HG02981 (cell line): ENCODE data around the gene ADARB1.

Source experiments
- ATAC-seq: cut with Tn5 transposase; IDR thresholded peaks from one replicate; pipeline ENCODE4 v1.9.1; 2021; ENCODE audit warnings: mild to moderate bottlenecking, moderate library complexity; ENCODE audit not compliant: unreplicated experiment

ADARB1 gene

DNA sequence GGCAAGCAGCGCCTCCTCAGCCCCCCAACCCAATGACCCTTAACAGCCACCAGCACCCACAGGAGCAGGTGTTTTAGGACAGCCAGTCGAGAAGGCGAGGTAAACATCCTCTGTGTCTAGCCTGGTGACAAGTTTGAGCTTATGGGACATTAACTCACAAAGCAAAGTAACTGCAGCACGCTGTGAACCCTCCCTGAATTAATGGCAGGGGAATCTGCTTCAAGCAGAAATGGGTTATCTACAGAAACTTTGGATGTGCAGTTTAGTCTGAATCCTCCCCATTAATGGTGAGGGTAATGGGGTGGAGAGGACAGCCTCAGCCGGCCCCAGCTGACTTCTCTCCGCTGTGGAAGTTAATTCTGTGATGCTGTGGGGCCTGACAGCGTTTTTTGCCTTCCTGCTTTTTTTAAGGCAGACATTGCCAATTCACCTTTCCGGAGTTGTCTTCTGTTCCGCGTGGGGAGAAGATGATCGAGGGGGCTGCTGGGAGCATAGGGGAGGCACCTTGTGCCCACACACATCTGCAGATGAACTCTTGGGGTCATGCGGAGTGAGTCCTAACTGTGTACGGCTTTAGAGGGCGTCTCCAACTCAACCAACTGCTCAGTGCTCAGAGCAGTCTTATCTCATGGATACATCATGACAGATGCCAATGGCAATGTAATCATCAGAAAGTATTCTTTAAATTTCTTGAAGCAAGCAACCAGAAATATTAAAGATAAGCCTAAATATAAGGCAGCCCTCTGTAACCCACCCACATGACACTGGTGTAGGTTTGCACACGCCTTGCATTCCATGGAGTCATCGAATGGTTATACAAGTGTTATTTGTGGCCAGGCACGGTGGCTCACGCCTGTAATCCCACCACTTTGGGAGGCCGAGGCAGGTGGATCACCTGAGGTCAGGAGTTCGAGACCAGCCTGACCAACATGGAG is 172.3 kb downstream of the ADARB1 start:
- no peak for ATAC-seq

DNA sequence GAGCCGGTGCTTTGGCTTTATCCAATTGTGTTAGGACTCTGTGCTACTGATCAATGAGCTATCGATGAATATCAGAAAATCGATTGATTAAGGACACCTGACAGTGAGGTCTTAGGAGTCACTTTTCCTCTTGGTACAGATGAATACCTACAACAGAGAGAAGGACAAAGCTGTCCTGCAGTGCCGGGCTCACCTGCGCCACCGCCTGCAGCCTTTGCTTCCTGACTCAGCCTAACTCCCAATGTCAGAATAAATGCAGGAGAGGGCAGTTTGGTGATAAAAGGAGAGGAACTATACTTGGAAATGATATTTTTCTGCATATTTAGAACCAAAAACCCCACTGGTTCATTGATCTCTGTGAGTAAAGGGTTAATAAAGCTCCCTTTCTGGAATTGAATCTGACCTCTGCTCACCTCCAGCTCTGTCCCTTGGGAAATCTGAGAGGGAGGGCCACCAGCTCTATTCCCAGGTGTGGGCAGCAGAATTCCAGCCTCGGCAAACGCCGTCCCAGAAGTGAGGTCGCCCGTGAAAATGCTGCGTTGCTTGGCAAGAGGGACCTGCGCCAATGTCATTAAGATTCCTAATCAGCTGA is 174.0 kb downstream of the ADARB1 start:
- ATAC-seq: no peak

GRCh38 chr21:45248893-45249381 is 174.6 kb downstream of the ADARB1 start:
- ATAC-seq: no peak

DNA sequence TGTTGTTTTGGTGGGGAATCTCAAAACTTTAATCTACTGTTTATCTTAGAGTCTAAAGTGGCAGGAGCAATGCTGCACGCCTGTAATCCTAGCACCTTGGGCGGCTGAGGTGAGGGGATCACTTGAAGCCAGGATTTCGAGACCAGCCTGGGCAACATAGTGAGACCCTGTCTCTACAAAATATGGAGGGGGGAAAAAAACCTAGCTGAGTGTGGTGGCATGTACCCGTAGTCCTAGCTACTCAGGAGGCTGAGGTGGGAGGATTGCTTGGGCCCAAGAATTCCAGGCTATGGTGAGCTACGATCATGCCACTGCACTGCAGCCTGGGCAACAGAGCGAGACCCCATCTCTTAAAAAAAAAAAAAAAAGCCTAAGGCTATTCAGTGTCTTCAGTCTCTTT is 175.2 kb downstream of the ADARB1 start:
- no peak for ATAC-seq

DNA sequence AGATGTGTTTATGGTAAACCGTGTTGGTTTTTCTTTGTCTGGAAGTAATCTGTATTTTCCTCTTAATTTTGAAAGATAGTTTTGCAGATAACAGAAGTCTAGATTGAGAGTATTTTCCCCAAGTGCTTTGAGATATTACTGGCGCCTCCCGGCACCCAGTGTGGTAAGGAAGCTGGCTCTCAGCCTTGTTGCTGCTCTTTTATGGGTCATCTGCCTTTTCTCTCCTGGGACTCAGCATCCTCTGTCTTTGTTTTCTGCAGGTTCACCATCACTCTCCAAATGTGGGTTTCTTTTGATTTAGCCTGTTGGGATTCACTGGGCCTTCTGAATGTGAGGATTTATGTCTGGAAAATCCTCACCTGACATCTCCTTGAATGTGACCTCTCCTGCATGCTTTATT is 175.9 kb downstream of the ADARB1 start:
- no peak for ATAC-seq

DNA sequence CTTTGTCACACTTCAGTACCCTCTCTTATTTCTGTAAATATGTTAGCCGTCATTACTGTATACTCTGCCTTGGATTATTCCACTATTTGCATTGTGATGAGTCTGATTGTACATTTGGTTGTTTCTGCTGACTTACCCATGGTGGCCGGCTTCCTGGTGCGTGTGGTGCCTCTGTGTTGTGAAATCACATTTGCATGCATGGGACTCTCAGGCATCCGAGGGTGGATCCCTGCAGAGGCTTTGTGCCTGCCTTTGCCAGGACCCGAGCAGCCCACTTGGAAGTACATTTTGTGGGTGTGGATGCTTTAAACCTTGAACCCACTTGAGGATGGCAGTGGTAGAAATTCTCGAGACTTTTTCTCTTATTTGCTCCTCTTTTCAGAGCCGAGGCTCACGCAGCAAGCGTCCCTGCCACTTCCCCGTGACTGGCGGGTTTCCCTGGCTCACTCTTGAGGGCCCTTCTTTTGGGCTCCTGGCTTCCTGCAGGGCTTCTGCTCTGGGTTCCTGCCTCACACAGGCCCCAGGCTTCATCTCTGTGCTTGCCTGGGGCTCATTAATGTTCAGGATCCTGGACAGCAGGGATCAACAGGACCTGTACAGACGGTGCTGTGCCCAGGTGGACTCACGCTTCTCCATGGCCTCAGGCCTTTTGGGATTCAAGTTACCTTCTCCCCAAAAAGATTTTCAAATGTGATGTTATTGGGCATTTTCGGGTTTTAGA is 176.7 kb downstream of the ADARB1 start:
- ATAC-seq: no peak

DNA sequence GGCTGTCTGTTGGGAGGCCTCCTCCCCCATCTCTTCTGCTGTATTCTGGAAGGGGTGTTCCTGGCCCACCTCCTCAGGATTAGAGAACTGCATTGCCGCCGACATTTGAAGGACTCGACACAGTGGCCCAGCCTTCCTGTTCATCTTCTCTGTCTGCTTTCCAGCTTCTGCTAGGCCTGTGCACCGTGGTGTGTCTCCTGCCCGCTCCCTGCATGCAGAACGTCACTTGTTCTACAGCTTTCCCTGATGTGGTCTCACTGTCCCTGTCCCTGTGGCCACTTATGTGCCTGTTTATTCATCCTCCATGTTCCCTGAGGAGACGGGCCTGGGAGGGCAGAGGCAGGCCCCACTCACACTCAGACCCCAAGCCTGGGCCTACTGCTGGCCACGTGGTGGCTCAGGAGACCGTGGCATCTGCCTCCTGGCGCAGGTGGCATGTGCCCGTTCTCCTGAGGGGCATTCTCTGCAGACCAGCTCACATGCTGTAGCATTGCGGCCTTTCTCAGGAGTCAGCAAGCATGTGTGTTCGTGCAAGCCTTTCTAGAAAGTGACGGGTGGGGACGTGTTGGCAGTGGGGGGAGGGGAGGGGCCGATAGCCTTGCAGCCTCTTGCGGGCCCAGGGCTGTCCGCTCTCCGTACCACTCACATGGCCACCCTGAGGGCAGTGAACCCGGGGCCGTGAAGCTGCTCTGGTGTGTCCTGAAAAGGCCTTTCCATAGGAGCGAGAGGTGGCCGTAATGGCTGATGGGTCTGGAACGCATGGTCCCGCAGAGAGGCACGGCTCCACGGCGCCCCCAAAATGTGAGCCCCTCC is 177.5 kb downstream of the ADARB1 start:
- no peak for ATAC-seq

DNA sequence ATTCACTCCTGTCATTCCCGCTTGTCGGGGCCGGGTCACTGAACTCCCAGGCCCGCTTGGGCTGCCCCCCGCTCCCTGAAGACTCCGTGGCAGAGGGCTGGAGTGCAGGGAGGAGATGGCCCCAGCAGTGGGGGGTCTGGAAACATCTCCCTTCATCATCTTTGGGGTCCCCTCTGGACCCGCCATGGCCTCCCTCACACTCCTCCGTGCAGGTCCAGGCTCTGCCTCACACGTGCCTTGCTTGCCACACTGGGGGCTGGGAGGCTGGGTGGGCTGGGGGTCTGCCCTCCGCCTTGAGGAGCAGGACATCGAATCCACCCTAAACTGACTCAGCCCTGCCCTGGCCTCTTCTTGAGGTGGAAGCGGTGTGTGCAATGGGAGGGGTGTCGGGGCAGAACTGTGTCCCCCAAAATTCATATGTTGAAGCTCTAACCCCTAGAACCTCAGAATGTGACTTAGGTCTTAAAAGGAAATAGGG is 178.1 kb downstream of the ADARB1 start:
- no peak for ATAC-seq

DNA sequence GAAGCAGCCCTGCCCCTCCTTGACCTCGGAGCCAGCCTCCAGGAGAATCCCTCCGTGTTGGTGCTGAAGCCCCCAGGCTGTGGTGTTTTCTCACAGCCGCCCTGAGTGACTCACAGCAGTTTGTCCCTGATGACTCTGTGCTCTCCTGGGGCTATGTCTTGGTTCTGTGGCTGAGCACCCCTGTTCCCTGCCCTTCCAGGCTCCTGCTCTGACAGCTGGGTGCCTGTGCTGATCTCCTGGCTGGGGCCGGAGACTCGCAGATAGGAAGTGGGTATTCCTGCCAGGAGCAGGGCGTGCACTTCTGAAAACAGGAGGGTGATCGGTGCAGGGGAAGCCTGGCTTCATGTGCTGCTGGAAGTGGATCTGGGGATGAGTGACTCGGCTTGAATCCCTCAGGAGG is 178.8 kb downstream of the ADARB1 start:
- no peak for ATAC-seq

DNA sequence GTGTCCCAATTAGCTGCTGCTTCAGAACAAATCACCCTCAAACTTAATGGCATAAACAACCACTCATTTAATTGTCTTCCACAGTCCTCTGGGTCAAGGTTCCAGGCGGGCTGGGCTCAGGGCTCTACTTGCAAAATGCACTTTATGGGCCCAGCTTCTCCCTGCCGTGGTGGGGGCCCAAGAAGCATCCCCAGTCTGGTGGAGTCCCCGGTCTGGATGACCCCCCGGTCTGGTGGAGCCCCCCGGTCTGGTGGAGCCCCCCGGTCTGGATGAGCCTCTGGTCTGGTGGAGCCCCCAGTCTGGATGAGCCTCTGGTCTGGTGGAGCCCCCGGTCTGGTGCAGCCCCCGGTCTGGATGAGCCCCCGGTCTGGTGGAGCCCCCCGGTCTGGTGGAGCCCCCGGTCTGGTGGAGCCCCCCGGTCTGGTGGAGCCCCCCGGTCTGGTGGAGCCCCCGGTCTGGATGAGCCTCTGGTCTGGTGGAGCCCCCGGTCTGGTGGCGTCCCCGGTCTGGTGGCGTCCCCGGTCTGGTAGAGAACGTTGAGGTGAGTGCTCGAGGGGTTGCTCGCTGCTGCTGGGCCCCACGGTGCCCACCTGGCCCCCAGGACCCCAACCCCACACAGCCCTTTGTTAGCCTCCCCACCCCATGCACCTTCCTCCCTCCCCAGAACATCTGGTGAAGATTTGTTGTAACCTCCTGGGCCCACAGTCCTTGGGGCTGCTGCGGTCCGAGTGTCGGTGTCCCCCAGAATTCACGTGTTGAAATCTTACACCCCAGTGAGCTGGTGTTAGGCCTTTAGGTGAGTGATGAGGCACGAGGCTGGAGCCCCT is 179.5 kb downstream of the ADARB1 start:
- ATAC-seq: no peak

DNA sequence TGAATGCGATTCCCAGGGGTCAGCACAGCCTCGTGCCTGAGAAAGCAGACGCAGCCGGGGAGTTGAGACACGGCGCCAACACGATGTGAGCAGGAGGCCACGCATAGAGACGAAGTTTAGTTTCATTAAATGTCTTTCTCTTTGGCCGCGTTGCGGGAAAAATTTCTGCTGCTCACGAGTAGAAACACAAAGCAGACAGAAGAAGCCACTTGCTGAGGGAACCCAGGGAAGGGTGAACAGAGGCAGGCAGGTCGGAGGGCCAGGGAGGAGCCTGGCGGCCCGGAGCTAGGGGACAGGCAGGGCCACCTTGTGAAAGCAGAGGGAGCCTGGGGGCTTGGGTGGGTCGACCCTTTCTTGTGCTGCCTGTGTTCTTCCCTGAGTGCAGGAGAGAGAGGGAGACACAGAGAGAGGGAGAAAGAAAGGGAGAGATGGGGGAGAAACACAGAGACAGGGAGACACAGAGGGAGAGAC is 180.1 kb downstream of the ADARB1 start:
- ATAC-seq: no peak

GRCh38 chr21:45255381-45256020 is 181.1 kb downstream of the ADARB1 start:
- no peak for ATAC-seq

GRCh38 chr21:45256021-45256911 is 181.9 kb downstream of the ADARB1 start:
- no peak for ATAC-seq

- ATAC-seq: no peak
These were observed 182.7 kb downstream of the ADARB1 start for GRCh38 chr21:45256912-45257672.

GRCh38 chr21:45257673-45258341 is 183.4 kb downstream of the ADARB1 start:
- no peak for ATAC-seq

GRCh38 chr21:45258466-45258865 is 184.1 kb downstream of the ADARB1 start:
- ATAC-seq: no peak
